HTR-8/SVneo (cell line): ENCODE results near the gene RSRC1.

Source experiments
- DNase-seq: peaks from one replicate; pipeline ENCODE4 v3.0.0; 2011; ENCODE audit warnings: low spot score, mixed read lengths; ENCODE audit not compliant: insufficient read length
- FAIRE-seq: peaks from 2 replicates; lab custom pipeline; 2011; peaks lifted over from hg19 to GRCh38; lab: Jason Lieb, UNC

RSRC1 gene

GRCh38 chr3:158443632-158444031, 333.7 kb downstream of the RSRC1 start:
- FAIRE-seq = no peak

GRCh38 chr3:158447408-158447807, 337.5 kb downstream of the RSRC1 start:
- no peak for DNase-seq
- no peak for FAIRE-seq

More at GRCh38 chr3:158443632-158444031, 333.7 kb downstream of the RSRC1 start:
- DNase-seq = no peak

- DNase-seq = no peak
- no peak for FAIRE-seq
Observed at GRCh38 chr3:158451405-158452055, 341.6 kb downstream of the RSRC1 start.

GRCh38 chr3:158452334-158452733, 342.4 kb downstream of the RSRC1 start:
- FAIRE-seq (no peak), DNase-seq (no peak)

GRCh38 chr3:158453004-158453403, 343.1 kb downstream of the RSRC1 start:
- DNase-seq (no peak), FAIRE-seq (no peak)

GRCh38 chr3:158453865-158454264, 344.0 kb downstream of the RSRC1 start:
- no peak for DNase-seq
- no peak for FAIRE-seq

- DNase-seq (no peak), FAIRE-seq (no peak)
Observed at GRCh38 chr3:158455406-158455805, 345.5 kb downstream of the RSRC1 start.

GRCh38 chr3:158456114-158456513, 346.2 kb downstream of the RSRC1 start:
- FAIRE-seq = no peak
- no peak for DNase-seq

GRCh38 chr3:158458464-158458863, 348.6 kb downstream of the RSRC1 start:
- DNase-seq = no peak
- no peak for FAIRE-seq

GRCh38 chr3:158460926-158461325, 351.0 kb downstream of the RSRC1 start:
- DNase-seq (no peak), FAIRE-seq (no peak)

- DNase-seq (no peak), FAIRE-seq (no peak)
Observed at GRCh38 chr3:158463556-158463955, 353.7 kb downstream of the RSRC1 start.

GRCh38 chr3:158465074-158465473, 355.2 kb downstream of the RSRC1 start:
- FAIRE-seq = no peak
- no peak for DNase-seq

- DNase-seq = no peak
- no peak for FAIRE-seq
Observed at GRCh38 chr3:158470944-158471638, 361.2 kb downstream of the RSRC1 start.

- peak; percentile 2 for DNase-seq
- FAIRE-seq = no peak
Observed at GRCh38 chr3:158471639-158472294, 361.9 kb downstream of the RSRC1 start.

- no peak for FAIRE-seq
- DNase-seq = no peak
Observed at GRCh38 chr3:158479051-158479450, 369.2 kb downstream of the RSRC1 start.

- DNase-seq (no peak), FAIRE-seq (no peak)
Observed at GRCh38 chr3:158483701-158484235, 373.9 kb downstream of the RSRC1 start.

- DNase-seq = no peak
- FAIRE-seq = no peak
Observed at GRCh38 chr3:158486200-158486599, 376.3 kb downstream of the RSRC1 start.

- FAIRE-seq = no peak
- DNase-seq = no peak
Observed at GRCh38 chr3:158488670-158489069, 378.8 kb downstream of the RSRC1 start.

- no peak for DNase-seq
- no peak for FAIRE-seq
Observed at GRCh38 chr3:158489181-158489580, 379.3 kb downstream of the RSRC1 start.

GRCh38 chr3:158491968-158492367, 382.1 kb downstream of the RSRC1 start:
- no peak for DNase-seq
- FAIRE-seq = no peak

- FAIRE-seq (no peak), DNase-seq (no peak)
Observed at GRCh38 chr3:158492685-158493084, 382.8 kb downstream of the RSRC1 start.
